Heart left ventricle (tissue), 13 donors: ENCODE results near the gene FNDC4.

Experiments used
- POLR2A ChIP-seq, 2 donors: fragments of 450-650 bp; IDR thresholded peaks; one replicate each; pipeline ENCODE4 v1.6.1; 2017; ENCODE audit warnings: antibody characterized with exemption in 2 of 2, mild to moderate bottlenecking in 2 of 2, moderate library complexity in 2 of 2
- TF ChIP-seq, protein P1 (sequence below), 12 donors: fragments of 200-600 bp; sonication (generic) in 4 of 12; IDR thresholded peaks; one replicate each; pipeline versions ENCODE4 v1.5.0 to v1.8.0; 2018 to 2022; ENCODE audit warnings: antibody characterized with exemption in 12 of 12, mild to moderate bottlenecking in 5 of 12
- donor health status: ischemic (EF 13 %, LVEDD 7.1; RV severe dilation, severe dysfunction).
- donor health status: DM: no; HTN: yes; CAD: no.
- donor health status: DM: no; HTN: no; CAD: no.
- donor health status: ischemic (EF 25% LVEDD 6.9; RV normal size, moderate dysfunction).
- donor health status: ischemic (EF 25% LVEDD 5.7; RV mildly dilated, moderate dysfunction).
- donor health status: ischemic (EF 35%, LVEDD 5.7; RV mildly dilated, moderate dysfunction).
- donor health status: nonischemic (EF 11% LVEDD 7.7; RV severe dilation, severe dysfunction).
- donor health status: DM: yes; HTN: yes; CAD: no.
- donor health status: PGD.
- donor health status: ischemic (EF 29% LVEDD 5.4; RV normal size, mild dysfunction).
- donor health status: nonischemic (EF 23%, LVEDD 6.1; RV moderate dilation, normal function).

DNA sequence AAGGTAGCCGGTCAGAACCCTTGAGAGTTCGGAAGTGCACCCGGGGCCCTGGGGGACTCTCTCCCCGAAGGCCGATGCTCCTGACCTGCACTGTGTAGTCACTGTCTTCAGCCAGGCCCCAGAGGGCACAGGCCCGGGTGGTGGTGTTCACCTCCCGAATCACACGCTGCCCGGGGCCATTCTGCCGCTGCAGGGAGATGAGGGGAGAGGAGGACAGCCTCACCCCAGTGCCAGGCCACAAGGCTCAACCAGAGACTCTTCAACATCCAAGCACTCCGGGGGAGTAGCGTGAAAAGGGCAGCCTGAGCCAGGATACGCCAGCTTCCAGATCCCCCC is 1.1 kb downstream of the FNDC4 start:
- TF ChIP-seq, protein P1, sequence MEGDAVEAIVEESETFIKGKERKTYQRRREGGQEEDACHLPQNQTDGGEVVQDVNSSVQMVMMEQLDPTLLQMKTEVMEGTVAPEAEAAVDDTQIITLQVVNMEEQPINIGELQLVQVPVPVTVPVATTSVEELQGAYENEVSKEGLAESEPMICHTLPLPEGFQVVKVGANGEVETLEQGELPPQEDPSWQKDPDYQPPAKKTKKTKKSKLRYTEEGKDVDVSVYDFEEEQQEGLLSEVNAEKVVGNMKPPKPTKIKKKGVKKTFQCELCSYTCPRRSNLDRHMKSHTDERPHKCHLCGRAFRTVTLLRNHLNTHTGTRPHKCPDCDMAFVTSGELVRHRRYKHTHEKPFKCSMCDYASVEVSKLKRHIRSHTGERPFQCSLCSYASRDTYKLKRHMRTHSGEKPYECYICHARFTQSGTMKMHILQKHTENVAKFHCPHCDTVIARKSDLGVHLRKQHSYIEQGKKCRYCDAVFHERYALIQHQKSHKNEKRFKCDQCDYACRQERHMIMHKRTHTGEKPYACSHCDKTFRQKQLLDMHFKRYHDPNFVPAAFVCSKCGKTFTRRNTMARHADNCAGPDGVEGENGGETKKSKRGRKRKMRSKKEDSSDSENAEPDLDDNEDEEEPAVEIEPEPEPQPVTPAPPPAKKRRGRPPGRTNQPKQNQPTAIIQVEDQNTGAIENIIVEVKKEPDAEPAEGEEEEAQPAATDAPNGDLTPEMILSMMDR (IDR thresholded peaks at IDR 0.05) = no peak
- no peak for TF ChIP-seq POLR2A (IDR thresholded peaks at IDR 0.05)
